ENCODE data around the gene CDKN3.
"Not testable (repeated sequence)": the region's sequence is repeated elsewhere in the genome, so short reads cannot be mapped to it uniquely, and the experiment has no call there.

The CDKN3 gene

DNA sequence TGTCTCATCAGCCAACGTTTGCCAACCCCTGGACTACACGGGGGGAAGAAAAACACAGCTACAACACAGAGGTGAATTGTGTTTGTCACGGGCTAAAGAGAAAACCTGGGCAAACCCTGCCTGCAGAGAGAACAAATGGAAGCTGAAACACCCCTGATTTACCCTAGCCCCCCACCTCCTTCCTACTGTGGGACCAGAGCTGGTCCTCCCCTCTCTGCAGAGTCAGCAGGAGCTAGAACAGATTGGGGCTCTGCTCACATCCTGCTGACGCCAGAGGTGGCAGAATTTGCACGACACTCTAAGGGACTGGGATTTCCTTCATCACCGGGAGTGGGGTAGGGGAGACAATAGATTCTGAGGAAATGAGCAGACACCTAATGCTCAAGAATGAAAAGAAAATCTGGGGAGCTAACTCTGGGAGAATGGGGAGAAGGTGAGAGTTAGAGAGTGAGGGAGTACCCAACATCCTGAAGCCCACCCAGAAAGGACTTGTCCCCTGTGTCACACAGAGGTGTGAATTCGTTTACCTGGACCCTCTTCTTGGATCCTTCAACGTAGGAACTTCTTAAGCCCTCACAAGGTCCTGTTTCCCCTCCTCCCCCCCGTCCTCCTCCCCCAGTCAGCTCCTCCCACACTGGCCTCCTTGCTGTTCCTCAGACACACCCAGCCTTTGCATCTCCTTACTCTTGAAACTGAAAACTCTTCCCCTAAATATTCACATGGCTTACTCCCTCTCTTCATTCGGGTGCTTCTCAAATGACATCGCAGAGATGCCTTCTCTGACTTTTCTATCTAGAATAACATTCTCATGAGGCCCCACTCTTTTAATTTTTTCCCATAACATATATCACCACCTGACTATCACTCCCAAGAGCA lies 26.2 kb upstream of the CDKN3 start:
- no peak for DNase-seq

DNA sequence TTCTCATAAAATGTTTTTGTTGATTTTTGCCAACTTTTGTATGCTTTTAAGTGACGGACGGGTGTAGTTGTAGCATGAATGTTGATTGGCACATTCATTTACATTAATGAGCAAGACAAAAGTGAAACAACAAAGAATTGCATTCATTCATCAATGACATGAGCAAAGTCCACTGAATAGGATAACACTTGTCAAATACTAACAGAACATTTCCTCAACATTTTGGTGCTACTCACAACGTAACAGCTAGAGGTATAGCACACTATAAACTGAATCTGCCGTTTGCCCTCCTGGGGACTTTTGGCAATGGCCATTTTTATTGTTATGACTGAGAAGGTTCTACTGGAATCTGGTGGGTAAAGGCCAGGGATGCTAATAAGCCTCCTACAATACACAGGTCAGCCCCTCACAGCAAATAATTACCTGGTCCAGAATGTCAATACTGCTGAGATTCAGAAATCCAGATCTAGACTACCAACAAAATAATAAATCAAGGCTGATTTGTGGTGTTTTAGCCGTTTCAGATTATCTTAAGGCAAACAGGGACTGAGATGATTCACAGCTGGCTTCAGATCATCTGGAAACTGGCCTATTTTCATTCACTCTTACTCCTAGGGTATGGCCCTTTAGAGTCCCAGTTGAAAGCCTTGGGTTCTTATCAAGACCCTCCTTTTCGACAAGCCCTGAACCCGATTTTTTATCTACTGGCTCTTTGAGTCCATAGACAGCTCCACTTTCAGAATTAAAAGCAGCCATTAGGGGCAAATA lies 22.5 kb upstream of the CDKN3 start:
- DNase-seq: no peak

DNA sequence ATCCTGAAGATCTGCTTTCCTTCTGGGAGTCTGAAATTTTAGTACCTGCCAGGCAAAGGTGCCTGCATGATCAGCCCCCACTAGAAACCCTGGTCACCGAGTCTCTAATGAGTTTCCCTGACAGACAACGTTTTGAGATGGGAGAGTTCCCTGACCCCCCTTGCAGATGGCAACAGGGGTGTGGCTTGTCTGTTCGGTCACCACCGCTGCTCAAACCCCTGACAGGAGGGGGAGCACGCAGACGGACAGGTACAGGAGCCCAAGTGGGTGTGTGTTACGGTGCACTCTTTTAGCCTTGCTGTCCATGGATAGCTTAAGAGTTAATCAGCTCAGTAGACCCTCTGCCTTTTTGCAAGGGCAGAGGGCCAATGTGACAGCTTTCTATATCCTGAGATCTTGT lies 19.3 kb upstream of the CDKN3 start:
- no peak for DNase-seq

DNA sequence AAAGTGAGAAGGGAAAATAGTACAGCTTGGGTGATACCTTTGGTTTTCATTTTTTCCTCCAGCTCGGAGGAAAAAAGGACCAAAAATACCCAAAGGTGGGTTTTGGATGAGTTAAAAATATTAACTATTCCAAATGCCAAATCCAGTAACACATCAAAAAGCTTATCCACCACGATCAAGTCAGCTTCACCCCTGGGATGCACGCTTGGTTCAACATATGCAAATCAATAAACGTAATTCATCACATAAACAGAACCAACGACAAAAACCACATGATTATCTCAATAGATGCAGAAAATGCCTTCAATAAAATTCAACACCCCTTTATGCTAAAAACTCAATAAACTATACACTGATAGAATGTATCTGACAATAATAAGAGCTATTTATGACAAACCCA lies 17.9 kb upstream of the CDKN3 start:
- DNase-seq: not testable (repeated sequence)

DNA sequence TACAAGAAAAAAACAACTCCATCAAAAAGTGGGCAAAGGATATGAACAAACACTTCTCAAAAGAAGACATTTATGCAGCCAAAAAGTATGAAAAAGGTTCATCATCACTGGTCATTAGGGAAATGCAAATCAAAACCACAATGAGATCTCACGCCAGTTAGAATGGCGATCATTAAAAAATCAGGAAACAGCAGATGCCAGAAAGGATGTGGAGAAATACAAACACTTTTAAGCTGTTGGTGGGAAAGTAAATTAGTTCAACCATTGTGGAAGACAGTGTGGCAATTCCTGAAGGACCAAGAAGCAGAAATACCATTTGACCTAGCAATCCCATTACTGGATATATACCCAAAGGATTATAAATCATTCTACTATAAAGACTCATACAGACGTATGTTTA lies 16.2 kb upstream of the CDKN3 start:
- not testable (repeated sequence) for DNase-seq

DNA sequence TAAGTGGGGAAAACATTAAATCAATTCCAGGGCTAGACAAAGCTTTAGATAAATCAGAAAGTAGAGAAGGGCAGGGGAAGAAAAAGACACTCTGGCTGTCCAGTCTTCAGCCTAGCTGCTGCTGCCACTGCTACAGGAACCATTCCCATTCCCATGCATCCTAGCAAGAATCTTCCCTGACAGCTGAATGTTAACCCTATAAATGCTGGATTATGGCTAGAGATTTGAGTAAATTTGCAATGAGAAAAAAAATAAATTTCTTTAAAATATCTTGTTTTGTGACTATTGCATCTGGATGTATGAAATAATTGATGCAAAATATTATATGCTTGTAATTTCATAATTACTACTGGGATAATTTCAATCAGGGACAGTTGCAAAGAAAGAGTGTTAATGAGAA lies 15.0 kb upstream of the CDKN3 start:
- no peak for DNase-seq

DNA sequence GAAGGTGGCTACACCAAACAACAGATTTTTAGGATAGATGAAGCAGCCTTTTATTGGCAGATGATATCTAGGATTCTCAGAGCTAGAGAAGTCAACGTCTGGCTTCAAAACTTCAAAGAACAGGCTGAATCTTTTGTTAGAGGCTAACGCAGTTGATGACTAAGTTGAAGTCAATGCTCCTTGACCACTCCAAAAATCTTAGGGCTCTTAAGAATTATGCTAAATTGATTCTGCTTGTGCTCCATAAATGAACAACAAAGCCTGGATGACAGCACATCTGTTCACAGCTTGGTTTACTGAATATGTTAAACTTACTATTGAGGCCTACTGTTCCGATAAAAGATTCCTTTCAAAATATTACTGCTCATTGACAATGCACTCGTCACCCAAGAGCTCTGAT lies 13.0 kb upstream of the CDKN3 start:
- no peak for DNase-seq

DNA sequence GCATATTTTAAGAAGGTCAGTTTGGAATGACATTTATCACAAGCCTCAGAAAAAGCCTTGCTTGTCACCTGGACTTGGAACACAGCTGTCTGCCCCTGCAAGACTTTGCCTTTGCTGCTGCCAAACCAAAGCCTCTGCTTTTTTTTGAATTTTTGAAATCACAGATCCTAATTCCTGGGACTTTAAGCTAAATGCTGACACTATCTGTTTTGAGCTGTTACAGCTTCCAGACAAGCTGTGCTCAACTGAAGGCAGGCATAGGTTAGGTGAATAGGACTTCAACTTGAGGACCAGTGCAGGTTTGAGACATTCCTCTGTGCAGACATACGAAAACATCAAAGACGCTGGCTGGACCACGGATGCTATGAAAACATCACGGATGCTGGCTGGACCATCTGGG lies 11.3 kb upstream of the CDKN3 start:
- no peak for DNase-seq

DNA sequence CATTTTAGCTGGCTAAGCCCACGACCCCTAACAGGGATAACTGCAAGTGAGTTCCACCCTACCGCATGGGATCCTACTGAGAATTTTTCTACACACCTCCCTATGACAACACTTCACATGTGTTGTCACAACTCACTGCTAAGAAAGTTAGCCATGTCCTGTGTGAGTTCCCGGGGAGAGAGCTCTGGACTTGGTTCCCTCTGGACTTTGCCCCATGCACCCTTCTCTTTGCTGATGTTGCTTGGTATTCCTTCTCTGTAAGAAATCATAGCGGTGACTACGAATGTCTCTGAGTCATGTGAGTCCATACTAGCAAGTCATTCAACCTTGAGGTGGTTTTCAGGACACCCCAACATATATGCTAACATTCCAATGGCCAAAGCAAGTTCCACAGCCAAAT lies 9.5 kb upstream of the CDKN3 start:
- no peak for DNase-seq

DNA sequence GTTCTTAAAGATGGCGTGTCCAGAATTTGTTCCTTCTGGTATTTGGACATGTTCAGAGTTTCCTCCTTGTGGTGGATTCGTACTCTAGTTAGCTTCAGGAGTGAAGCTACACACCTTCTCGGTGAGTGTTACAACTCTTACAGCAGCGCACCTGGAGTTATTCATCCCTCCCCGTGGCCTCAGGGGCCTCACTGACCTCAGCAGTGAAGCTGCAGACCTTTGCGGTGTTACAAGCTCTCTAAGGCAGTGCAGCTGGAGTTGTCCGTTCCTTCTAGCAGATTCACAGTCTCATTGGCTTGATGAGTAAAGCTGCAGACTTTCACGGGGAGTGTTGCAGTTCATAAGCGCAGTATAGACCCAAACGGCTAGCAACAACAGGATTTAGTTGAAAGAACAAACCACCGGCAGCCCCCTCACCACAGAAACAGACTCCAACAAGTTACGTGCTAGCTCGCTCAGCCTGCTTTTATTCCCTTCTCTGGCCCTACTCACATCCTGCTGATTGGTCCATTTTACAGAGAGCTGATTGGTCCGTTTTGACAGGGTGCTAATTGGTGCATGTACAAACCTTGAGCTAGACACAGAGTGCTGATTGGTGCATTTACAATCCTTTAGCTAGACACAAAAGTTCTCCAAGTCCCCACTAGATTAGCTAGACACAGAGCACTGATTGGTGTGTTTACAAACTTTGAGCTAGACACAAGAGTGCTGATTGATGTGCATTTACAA lies 4.5 kb upstream of the CDKN3 start:
- DNase-seq: no peak

DNA sequence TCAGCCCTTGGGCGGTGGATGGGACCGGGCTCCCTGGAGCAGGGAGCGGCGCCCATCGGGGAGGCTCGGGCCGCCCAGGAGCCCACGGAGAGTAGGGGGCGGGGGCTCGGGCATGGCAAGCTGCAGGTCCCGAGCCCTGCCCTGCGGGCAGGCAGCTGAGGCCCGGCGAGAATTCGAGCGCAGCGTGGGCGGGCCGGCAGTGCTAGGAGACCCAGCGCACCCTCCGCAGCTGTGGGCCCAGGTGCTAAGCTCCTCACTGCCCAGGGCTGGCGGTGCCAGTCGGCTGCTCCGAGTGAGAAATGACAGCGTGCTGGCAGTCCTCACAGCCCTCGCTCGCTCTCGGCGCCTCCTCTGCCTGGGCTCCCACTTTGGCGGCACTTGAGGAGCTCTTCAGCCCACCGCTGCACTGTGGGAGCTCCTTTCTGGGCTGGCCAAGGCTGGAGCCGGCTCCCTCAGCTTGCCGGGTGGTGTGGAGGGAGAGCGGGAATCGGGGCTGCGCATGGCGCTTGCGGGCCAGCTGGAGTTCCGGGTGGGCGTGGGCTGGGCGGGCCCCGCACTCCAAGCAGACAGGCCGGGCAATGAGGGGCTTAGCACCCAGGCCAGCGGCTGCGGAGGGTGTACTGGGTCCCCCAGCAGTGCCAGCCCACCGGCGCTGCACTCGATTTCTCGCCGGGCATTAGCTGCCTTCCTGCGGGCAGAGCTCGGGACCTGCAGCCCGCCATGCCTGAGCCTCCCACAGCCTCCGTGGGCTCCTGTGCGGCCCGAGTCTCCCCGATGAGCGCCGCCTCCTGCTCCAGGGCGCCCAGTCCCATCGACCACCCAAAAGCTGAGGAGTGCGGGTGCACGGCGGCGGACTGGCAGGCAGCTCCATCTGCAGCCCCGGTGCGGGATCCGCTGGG lies 3.6 kb upstream of the CDKN3 start:
- not testable (repeated sequence) for DNase-seq

DNA sequence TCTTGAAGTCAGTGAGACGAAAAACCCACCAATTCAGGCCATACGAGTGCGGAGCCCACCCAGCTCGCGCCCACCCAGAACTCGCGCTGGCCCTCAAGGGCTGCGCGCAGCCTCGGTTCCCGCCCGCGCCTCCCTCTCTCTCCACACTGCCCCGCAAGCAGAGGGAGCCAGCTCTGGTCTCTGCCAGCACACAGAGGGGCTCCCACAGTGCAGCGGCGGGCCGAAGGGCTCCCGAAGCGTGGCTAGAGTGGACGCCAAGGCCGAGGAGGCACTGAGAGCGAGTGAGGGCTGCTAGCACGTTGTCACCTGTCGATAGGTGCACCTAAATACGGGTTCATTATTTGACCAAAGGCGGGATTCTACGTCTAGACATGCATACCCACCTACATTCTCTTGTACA lies 2.2 kb upstream of the CDKN3 start:
- no peak for DNase-seq

DNA sequence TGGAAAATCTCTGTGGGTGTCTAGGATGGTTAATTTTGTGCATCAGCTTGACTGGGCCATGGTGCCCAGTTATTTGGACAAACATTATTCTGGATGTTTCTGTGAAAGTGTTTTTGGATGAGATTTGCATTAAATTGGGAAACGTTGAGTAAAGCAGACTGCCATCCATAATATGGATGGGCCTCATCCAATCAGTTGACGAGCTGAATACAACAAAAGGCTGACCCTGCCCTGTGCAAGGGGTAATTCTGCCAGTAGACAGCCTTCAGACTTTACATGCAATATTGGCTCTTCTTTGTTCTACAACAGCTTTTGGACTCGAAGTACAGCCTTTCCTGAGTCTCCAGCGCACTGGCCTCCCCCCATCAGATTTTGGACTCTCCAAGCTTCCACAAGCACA lies 1.5 kb upstream of the CDKN3 start:
- DNase-seq: no peak

DNA sequence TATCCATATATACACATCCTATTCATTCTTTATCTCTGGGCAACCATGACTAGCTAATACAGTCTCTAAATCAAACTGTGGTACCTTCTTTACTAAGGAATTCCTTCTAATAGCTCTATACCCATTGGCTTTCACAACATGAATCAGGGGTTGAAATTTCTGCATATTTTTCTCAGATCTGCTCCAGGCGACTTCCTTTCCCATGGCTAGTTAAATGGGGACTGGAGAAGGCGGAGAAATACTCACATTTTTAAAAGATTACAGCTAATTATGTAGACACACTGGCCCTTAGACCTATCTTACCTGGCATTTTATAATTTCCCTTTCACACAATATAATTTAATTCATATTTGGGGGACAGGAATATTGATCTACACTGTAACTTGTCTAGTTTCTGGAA lies 1.1 kb upstream of the CDKN3 start:
- no peak for DNase-seq

DNA sequence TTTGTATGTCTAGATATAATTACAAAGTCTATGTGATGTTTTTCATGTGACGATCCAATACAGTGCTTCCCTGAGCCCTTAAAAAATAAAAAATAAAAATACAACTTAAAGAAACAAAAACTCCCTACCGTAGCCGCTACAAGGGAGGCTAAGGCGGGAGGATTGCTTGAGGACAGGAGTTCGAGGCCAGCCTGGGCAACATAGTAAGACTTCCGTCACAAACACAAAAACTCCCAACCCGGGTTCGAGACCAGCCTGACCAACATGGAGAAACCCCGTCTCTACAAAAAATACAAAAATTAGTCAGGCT lies 669 bp upstream of the CDKN3 start:
- DNase-seq: no peak

DNA sequence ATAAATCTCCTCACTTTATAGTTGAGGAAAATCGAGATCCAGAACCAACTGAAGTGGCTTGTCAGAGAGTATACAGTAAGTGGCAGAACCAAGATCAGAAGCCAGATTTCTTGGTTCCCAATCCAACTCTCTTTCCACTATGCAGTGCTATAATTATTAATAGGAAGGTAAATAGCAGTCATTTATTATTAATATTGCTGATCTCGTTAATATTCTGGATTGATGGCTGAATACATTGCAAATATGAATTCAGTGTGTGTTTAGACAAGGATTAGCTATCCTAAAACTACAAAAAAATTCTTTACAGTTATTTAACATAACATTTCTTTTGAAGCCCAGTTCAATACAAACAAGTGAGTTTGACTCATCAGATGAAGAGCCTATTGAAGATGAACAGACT lies 2.8 kb downstream of the CDKN3 start:
- DNase-seq: no peak

DNA sequence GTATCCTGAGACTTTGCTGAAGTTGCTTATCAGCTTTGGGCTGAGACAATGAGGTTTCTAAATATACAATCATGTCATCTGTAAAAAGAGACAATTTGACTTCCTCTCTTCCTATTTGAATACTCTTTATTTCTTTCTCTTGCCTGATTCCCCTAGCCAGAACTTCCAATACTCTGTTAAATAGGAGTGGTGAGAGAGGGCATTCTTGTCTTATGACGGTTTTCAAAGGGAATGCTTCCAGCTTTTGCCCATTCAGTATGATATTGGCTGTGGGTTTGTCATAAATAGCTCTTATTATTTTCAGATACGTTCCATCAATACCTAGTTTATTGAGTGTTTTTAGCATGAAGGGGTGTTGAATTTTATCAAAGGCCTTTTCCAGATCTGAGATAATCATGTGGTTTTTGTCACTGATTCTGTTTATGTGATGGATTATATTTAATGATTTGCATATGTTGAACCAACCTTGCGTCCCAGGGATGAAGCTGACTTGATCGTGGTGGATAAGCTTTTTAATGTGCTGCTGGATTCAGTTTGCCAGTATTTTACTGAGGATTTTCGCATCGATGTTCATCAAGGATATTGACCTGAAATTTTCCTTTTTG lies 6.7 kb downstream of the CDKN3 start:
- not testable (repeated sequence) for DNase-seq

DNA sequence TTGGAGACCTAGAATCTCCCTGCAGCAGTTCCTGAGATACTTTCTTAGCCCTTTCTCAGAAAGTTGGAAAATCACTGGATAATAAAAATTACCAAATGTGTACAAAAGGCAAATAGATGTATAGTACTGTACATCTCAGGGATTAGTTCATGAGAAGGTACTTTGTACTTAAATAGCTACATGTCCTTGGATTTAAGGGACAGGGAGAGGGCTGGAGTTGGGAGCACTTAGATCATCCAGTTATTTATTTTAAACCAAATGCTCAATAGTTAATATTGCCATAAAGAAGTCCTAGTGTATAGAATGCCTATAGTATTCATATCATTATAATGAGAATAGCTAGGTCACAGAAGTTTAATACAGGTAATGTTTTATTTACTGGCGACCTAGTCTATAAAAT lies 13.4 kb downstream of the CDKN3 start:
- DNase-seq: no peak

DNA sequence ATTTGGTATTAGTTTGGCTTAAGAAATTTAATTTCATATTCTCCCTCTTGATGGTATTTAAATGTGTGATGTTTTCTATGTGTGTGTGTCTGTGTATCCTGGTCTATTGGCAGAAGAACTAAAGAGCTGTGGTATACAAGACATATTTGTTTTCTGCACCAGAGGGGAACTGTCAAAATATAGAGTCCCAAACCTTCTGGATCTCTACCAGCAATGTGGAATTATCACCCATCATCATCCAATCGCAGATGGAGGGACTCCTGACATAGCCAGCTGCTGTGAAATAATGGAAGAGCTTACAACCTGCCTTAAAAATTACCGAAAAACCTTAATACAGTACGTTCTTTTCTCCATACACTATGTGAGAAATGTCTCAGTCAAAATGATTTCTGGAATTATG lies 14.6 kb downstream of the CDKN3 start:
- no peak for DNase-seq

DNA sequence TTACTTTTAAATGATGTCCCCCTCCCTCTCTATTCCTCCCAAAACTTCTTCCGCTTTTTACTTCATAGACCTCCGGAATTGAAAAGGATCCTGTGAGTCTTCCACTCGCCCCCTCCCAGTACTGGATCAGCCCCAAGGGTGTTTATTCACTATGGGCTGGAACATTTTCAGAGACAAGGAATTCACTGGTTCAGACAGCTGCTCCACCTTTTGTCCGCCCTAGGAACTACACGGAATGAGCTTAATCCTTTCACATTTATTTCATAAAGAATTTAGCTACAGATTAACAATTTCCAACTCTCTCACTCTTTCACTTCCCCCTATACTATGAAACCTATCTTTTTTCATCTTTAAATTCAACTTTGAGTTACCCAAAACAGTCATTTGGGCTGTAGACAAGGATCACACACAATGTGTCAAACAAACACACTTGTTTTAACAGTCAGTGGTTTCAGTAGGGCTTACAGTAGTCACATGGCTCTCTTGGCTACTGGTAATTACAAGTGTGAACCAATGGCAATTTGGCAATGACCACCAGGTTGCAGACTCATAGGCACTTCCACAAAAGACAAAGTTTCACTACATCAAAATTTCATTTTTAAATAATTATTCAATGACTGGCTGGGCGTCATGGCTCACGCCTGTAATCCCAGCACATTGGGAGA lies 23.8 kb downstream of the CDKN3 start:
- peak; percentile 17 for DNase-seq

DNA sequence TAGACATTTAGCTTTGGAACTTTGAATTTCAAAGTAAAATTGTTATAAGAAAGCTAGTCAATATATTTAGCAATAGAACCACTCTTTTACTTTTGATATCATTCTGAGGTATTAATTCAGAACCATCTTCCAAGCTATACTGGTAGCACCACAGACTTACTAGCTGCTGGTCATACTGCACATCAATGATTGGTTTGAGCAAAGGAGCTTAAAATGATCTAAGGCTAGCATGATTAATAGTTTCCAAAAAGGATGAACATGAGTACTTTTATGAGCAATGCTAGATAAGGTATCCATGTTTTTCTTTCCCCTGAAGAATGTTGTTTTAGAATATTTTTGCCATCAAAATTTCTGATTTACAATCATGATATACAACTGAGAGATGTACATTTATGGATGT lies 27.2 kb downstream of the CDKN3 start:
- DNase-seq: no peak

DNA sequence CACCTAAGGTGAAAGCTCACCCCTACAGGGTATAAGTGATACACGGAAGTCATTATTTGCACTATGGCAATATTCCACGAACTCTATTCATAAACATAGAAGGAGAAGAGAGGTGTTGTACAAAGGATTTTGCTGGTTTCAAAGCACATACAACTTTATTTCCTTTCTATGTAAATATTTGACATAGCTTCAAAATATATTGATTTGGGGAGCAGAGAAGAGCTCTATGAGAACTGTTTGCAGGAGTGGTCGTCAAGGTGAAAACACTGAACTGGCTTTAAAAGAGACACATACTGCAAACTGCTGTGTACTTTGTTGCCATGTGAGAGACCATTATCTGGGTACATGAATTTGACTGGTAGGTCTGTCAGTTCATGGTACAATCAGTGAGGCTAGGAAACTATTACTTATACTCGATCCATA lies 27.7 kb downstream of the CDKN3 start:
- no peak for DNase-seq

All from stimulated activated CD4-positive, alpha-beta T cell treated with anti-CD3 and anti-CD28 coated beads, Interleukin-15, amount 100 ng/mL, for 24 hours (primary cell).